ENCODE data around the gene USP35. TPM values are rescaled to one million over a fixed set of nuclear protein-coding genes. Genes with fewer than 3 reads are reported as not detected.

Gene USP35
- total RNA-seq, 4 donors from 2014 or later = 4.6 to 6.1 (median 5.4) TPM

DNA sequence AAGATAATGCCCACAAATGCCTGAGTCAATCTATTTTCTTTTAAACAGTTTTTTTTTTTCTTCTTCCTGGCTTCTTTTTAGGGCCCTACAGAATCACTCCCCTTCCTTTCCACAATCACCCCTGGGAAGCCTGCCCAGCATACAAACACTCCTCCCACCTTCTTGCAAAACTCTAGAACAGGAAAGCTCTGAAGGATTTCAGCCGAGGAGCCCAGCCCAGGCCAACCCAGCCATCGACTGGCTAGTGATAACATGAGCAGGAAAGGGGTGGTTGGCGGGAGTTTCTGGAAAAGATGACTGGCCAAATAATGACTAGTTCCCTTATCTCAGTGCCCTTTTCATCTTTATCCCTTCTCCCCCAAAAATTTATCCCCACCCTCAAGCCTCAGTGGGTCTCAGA is 68.2 kb downstream of the USP35 start:
- no peaks in the 10 kb centered on the region for H3K36me3 ChIP-seq
- TF ChIP-seq, protein P1, sequence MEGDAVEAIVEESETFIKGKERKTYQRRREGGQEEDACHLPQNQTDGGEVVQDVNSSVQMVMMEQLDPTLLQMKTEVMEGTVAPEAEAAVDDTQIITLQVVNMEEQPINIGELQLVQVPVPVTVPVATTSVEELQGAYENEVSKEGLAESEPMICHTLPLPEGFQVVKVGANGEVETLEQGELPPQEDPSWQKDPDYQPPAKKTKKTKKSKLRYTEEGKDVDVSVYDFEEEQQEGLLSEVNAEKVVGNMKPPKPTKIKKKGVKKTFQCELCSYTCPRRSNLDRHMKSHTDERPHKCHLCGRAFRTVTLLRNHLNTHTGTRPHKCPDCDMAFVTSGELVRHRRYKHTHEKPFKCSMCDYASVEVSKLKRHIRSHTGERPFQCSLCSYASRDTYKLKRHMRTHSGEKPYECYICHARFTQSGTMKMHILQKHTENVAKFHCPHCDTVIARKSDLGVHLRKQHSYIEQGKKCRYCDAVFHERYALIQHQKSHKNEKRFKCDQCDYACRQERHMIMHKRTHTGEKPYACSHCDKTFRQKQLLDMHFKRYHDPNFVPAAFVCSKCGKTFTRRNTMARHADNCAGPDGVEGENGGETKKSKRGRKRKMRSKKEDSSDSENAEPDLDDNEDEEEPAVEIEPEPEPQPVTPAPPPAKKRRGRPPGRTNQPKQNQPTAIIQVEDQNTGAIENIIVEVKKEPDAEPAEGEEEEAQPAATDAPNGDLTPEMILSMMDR (IDR thresholded peaks at IDR 0.05 in 4 of 5, conservative IDR thresholded peaks at IDR 0.05 in 1 of 5) = no peak
- TF ChIP-seq POLR2A (IDR thresholded peaks at IDR 0.05) = no peak
- no peak overlapping the region for H3K4me3 ChIP-seq
- intact Hi-C loops (cut with DNase I; ENCODE audit: low total_unique reads) = no loop called here
- H3K4me1 ChIP-seq = peaks cover 9 to 14% of the 10 kb centered on the region in 2 donors
- H3K9me3 ChIP-seq = no peaks in the 10 kb centered on the region
- H3K27ac ChIP-seq = peak overlapping the region; percentile 4 to 43 (median 19)
- ATAC-seq (peak; percentile 68 to 77), DNase-seq (peak; percentile 26 to 56)
- no peaks in the 10 kb centered on the region for H3K27me3 ChIP-seq
- in situ Hi-C loops (cut with MboI; ENCODE audit: low sequenced_read_pairs in 4 of 4) = no loop called here

DNA sequence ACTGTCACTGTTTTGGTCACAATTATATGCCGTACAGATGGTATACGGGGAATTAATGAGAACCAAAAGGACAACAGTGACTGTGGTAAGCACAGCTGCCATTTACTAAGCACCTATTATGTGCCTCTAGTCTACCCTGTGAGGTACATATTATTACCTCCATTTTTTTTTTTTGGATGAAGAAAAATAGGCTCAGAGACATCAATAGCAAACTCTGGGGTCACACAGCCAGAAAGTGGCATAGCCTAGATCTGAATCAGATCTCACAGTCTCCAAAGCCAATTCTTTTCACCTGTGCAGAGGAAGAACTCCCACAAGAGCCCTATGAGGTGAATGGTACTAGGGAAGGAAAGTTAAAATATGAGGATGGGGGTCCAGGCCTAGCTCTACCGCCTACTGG is 68.9 kb downstream of the USP35 start:
- TF ChIP-seq, protein P1 (IDR thresholded peaks at IDR 0.05 in 4 of 5, conservative IDR thresholded peaks at IDR 0.05 in 1 of 5) = no peak
- TF ChIP-seq POLR2A (IDR thresholded peaks at IDR 0.05) = no peak
- H3K27me3 ChIP-seq = no peaks in the 10 kb centered on the region
- peaks cover 9 to 10% of the 10 kb centered on the region in 2 donors for H3K4me1 ChIP-seq
- H3K9me3 ChIP-seq = no peaks in the 10 kb centered on the region
- ATAC-seq (no peak), DNase-seq (no peak)
- H3K36me3 ChIP-seq = no peaks in the 10 kb centered on the region
- in situ Hi-C loops (cut with MboI; ENCODE audit: low sequenced_read_pairs in 4 of 4) = no loop called here
- peak overlapping the region in 3 of 4 donors; percentile 4 to 43 (median 29) for H3K27ac ChIP-seq
- intact Hi-C loops (cut with DNase I; ENCODE audit: low total_unique reads) = no loop called here
- no peak overlapping the region for H3K4me3 ChIP-seq

- TF ChIP-seq, protein P1 (IDR thresholded peaks at IDR 0.05 in 4 of 5, conservative IDR thresholded peaks at IDR 0.05 in 1 of 5) = no peak
- TF ChIP-seq POLR2A (IDR thresholded peaks at IDR 0.05) = no peak
- DNase-seq (no peak), ATAC-seq (no peak)
- Histone ChIP-seq H3K27me3 (no peaks in the 10 kb centered on the region), H3K4me1 (peaks cover 9 to 10% of the 10 kb centered on the region in 2 donors), H3K9me3 (no peaks in the 10 kb centered on the region), H3K36me3 (no peaks in the 10 kb centered on the region), H3K27ac (peak overlapping the region in 1 of 4 donors; percentile 57), H3K4me3 (no peak overlapping the region)
- in situ Hi-C loops (cut with MboI; ENCODE audit: low sequenced_read_pairs in 4 of 4) (no loop called here), intact Hi-C loops (cut with DNase I; ENCODE audit: low total_unique reads) (no loop called here)
Measured at GRCh38 chr11:78259777-78260487, 71.2 kb downstream of the USP35 start.

DNA sequence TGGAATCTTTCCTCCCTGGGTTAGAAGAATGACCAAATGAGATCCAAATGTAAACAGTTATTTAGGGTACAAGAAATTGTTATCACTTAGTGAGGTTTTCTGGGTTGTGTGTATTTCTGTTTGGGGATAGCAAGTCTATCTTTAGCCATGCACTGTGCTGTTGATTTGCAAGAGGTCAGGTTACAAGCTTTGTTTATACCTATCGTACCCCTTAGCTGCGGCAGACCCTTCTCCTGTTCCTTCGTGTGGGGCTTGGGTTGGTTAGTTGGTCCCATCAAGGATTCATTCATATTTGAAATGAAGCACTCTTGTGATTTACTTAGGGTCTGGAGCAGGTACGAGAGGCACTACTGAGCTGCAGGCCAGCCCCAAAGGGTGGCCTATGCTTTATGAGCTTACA is 72.6 kb downstream of the USP35 start:
- peak overlapping the region in 1 of 4 donors; percentile 57 for H3K27ac ChIP-seq
- in situ Hi-C loops (cut with MboI; ENCODE audit: low sequenced_read_pairs in 4 of 4) = no loop called here
- H3K9me3 ChIP-seq = no peaks in the 10 kb centered on the region
- no peak for DNase-seq
- no peaks in the 10 kb centered on the region for H3K36me3 ChIP-seq
- intact Hi-C loops (cut with DNase I; ENCODE audit: low total_unique reads) = no loop called here
- peaks cover 9 to 10% of the 10 kb centered on the region in 2 donors for H3K4me1 ChIP-seq
- H3K27me3 ChIP-seq = no peaks in the 10 kb centered on the region
- H3K4me3 ChIP-seq = no peak overlapping the region
- TF ChIP-seq POLR2A (IDR thresholded peaks at IDR 0.05) = no peak
- TF ChIP-seq, protein P1 (IDR thresholded peaks at IDR 0.05 in 4 of 5, conservative IDR thresholded peaks at IDR 0.05 in 1 of 5) = no peak
- ATAC-seq = no peak
